Body of pancreas (tissue), 4 donors: ENCODE measurements around the gene ELL.

Experiments used
- CTCF ChIP-seq, 7 experiments: fragments of 450-650 bp in 4 of 7; fragments of 200-600 bp in 3 of 7; sonication (generic) in 3 of 7; IDR thresholded peaks; one replicate each; pipeline ENCODE4 v1.5.1; 2016 to 2019; ENCODE audit warnings: antibody characterized with exemption in 7 of 7
- POLR2A ChIP-seq, 3 donors: fragments of 450-650 bp; IDR thresholded peaks; one replicate each; pipeline ENCODE4 v1.6.1; 2016; ENCODE audit warnings: antibody characterized with exemption in 3 of 3, mild to moderate bottlenecking in 2 of 3

DNA sequence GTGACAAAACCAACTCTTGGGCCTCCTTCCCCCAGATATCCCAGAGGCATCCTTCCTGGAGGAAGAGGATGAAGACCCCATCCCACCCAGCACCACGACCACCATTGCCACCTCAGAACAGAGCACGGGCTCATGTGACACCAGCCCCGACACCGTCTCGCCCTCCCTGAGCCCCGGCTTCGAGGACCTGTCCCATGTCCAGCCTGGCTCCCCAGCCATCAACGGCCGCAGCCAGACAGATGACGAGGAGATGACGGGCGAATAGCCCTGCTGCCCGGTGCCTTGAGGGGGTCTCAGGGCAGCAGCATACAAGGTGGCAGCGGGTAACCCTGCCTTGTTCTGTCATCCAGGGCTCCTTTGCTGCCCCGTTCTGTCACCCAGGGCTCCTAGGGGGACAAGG, 46.5 kb upstream of the ELL start:
- TF ChIP-seq CTCF (IDR thresholded peaks at IDR 0.05) (no peak), POLR2A (IDR thresholded peaks at IDR 0.05) (no peak)
